H1 (cell line): ENCODE data around the gene ZBTB4. TPM values are rescaled to one million over a fixed set of nuclear protein-coding genes. Genes with fewer than 3 reads are reported as not detected.

ENCODE experiments used
- BCL11A ChIP-seq, 2 experiments: IDR thresholded peaks; one replicate each; pipeline ENCODE4 v1.6.1; 2011; ENCODE audit warnings: low read depth in 2 of 2, low read length in 2 of 2, mild to moderate bottlenecking in 2 of 2
- CREB1 ChIP-seq: IDR thresholded peaks from 2 replicates; pipeline ENCODE4 v1.6.1; 2012; ENCODE audit warnings: inconsistent platforms
- CTBP2 ChIP-seq: IDR thresholded peaks from 2 replicates; pipeline ENCODE4 v1.7.0; 2011; ENCODE audit warnings: borderline replicate concordance, mild to moderate bottlenecking, moderate library complexity, mixed read lengths, low read length; ENCODE audit not compliant: insufficient read depth, insufficient read length
- GABPA ChIP-seq: IDR thresholded peaks from 2 replicates; pipeline ENCODE4 v1.6.1; 2011; ENCODE audit warnings: mild to moderate bottlenecking, low read length, moderate library complexity, borderline replicate concordance; ENCODE audit not compliant: insufficient read depth
- PHF8 ChIP-seq: fragments of 200-600 bp; sonication (generic); conservative IDR thresholded peaks from 2 replicates; pipeline ENCODE4 v1.7.1; 2012; ENCODE audit warnings: low read depth, mild to moderate bottlenecking, inconsistent platforms, low read length, moderate library complexity
- RAD21 ChIP-seq, 2 experiments: IDR thresholded peaks in 1 of 2; conservative IDR thresholded peaks in 1 of 2; 2 replicates each; pipeline ENCODE4 v1.6.1; 2011; ENCODE audit warnings: low read depth in 2 of 2, low read length in 2 of 2, improper control_type of control experiment in 1 of 2, inconsistent platforms in 1 of 2, mild to moderate bottlenecking in 1 of 2, moderate library complexity in 1 of 2
- TEAD4 ChIP-seq: IDR thresholded peaks from 2 replicates; pipeline ENCODE4 v1.6.1; 2012; ENCODE audit warnings: low read depth, low read length, inconsistent platforms, mixed read lengths
- polyA plus RNA-seq, 7 experiments: library from polyadenylated mRNA; depleted of rRNA in 3 of 7; stranded (reverse) in 5 of 7; unstranded in 2 of 7; fragments of >200 nt in 5 of 7; fragments of 200-250 nt in 2 of 7; gene quantifications; 1 replicate in 5 of 7; 2 replicates in 1 of 7; 4 replicates in 1 of 7; pipeline versions ENCODE4 v1.2.1 to v1.2.3, GENCODE V29; 2011 to 2013; ENCODE audit warnings: missing spikeins in 2 of 7, mixed read lengths in 2 of 7
- total RNA-seq: library from RNA; stranded (reverse); fragmentation: NEBNext Ultra II Directional; extraction: Animal tissue kit (Norgen Biotek cat#: 25700); gene quantifications from 2 replicates; pipeline ENCODE4 v1.2.1, GENCODE V29; 2021

The ZBTB4 gene
- total and polyA plus RNA-seq, 2 of the 8 experiments (the other 6 are each of a cell fraction or from before 2014, with no cell fraction given) = 5.9 to 10.1 TPM

DNA sequence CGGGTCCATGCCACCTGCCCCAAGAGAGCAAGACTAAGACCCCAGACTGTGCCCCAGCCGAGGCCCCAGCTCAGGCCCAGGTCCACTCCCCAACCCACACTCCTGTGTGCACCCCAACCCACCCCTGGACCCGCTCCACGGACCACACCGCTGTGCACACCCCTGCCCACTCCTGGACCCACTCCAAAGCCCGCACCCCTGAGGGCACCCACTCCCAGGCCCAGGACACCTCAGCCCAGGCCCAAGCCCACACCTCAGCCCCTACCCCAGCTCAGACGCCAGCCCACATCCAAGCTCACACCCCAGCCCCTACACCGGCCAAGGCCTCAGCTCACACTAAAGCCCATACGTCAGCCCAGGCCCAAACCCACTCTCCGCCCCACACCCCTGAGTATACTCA lies 49.7 kb downstream of the ZBTB4 start (continued):
- TF ChIP-seq RAD21 (IDR thresholded peaks at IDR 0.05 in 1 of 2, conservative IDR thresholded peaks at IDR 0.05 in 1 of 2; ENCODE audit: low read depth in 2 of 2, low read length in 2 of 2) (no peak), GABPA (no peak), BCL11A (IDR thresholded peaks at IDR 0.05; ENCODE audit: low read depth in 2 of 2, low read length in 2 of 2) (no peak), TEAD4 (no peak), CTBP2 (no peak), PHF8 (no peak), CREB1 (no peak)
